PC-3 (cell line): ENCODE data around the gene ZBTB26. TPM values are rescaled to one million over a fixed set of nuclear protein-coding genes. Genes with fewer than 3 reads are reported as not detected.

ENCODE experiments used
- ATAC-seq: fragments of 200-7000 bp; cut with Tn5 transposase; 2 replicates; pipeline ENCODE4 v1.9.1; 2020; ENCODE audit warnings: mild to moderate bottlenecking, moderate library complexity
- BruUV-seq: library from RNA; stranded (reverse); fragments of 400-500 nt; replicated peaks from 2 replicates; lab custom pipeline; 2021; lab: Mats Ljungman, UMichigan
- CTCF ChIA-PET: fragments of 300-600 bp; sonication (Branson Sonifier 250); formaldehyde crosslinking; loops from one replicate; lab custom pipeline; 2022; ENCODE audit warnings: antibody characterized with exemption; lab: Charles Lee
- POLR2A ChIA-PET: fragments of 300-600 bp; sonication (Branson Sonifier 250); formaldehyde crosslinking; loops from one replicate; lab custom pipeline; 2022; ENCODE audit warnings: antibody characterized with exemption; ENCODE audit not compliant: unreplicated experiment; lab: Charles Lee
- DNase-seq: peaks from one replicate; pipeline ENCODE4 v3.0.0-alpha.2; 2015
- H2AFZ ChIP-seq: fragments of 300-600 bp; sonication (generic); 2 replicates; pipeline ENCODE4 v1.6.0; 2016; ENCODE audit warnings: antibody characterized with exemption, low read length
- H3F3A ChIP-seq: fragments of 300-600 bp; sonication (generic); one replicate; pipeline ENCODE4 v1.6.0; 2017; ENCODE audit warnings: antibody characterized with exemption, low read length, control low read depth, mild to moderate bottlenecking; ENCODE audit not compliant: unreplicated experiment
- H3K27ac ChIP-seq: fragments of 300-600 bp; sonication (generic); 2 replicates; pipeline ENCODE4 v1.5.1; 2016; ENCODE audit warnings: mild to moderate bottlenecking, low read length
- H3K27me3 ChIP-seq: fragments of 300-600 bp; sonication (generic); 2 replicates; pipeline ENCODE4 v1.6.1; 2016; ENCODE audit warnings: low read length, mixed read lengths
- H3K36me3 ChIP-seq: fragments of 300-600 bp; sonication (generic); 2 replicates; pipeline ENCODE4 v1.6.1; 2016; ENCODE audit warnings: low read depth, mixed run types, low read length, mixed read lengths
- H3K4me1 ChIP-seq: fragments of 300-600 bp; sonication (generic); 2 replicates; pipeline ENCODE4 v1.5.1; 2016; ENCODE audit warnings: low read length; ENCODE audit not compliant: insufficient read depth
- H3K4me2 ChIP-seq: fragments of 300-600 bp; sonication (generic); 2 replicates; pipeline ENCODE4 v1.6.0; 2016; ENCODE audit warnings: low read length
- H3K4me3 ChIP-seq: fragments of 300-600 bp; sonication (generic); 2 replicates; pipeline ENCODE4 v1.5.1; 2016; ENCODE audit warnings: mild to moderate bottlenecking, low read length, mixed read lengths
- H3K79me2 ChIP-seq: fragments of 300-600 bp; sonication (generic); 2 replicates; pipeline ENCODE4 v1.6.1; 2017; ENCODE audit warnings: low read length, mixed read lengths
- H3K9ac ChIP-seq: fragments of 300-600 bp; sonication (generic); 2 replicates; pipeline ENCODE4 v1.6.0; 2016; ENCODE audit warnings: mild to moderate bottlenecking, low read length
- H3K9me2 ChIP-seq: fragments of 300-600 bp; sonication (generic); replicated peaks from 2 replicates; pipeline ENCODE4 v1.6.1; 2016; ENCODE audit warnings: mixed run types, low read length, mixed read lengths
- H3K9me3 ChIP-seq: fragments of 300-600 bp; sonication (generic); 2 replicates; pipeline ENCODE4 v1.6.1; 2016; ENCODE audit warnings: low read length, mixed read lengths
- H4K20me1 ChIP-seq: fragments of 300-600 bp; sonication (generic); 2 replicates; pipeline ENCODE4 v1.6.1; 2016; ENCODE audit warnings: low read length, mixed read lengths
- EZH2 ChIP-seq: fragments of 300-600 bp; sonication (generic); IDR thresholded peaks from one replicate; pipeline ENCODE4 v1.6.1; 2017; ENCODE audit warnings: antibody characterized with exemption, mild to moderate bottlenecking, low read length; ENCODE audit not compliant: unreplicated experiment
- EZH2phosphoT487 ChIP-seq: fragments of 300-600 bp; sonication (generic); IDR thresholded peaks from 2 replicates; pipeline ENCODE4 v1.6.1; 2018; ENCODE audit warnings: mild to moderate bottlenecking, antibody characterized with exemption, low read length, borderline replicate concordance
- intact Hi-C: fragments of 100-400 bp; cut with micrococcal nuclease; formaldehyde crosslinking; loops from 2 replicates; pipeline ENCODE4 v1.9.0; 2023
- total RNA-seq: library from RNA; depleted of rRNA; stranded (reverse); fragments of >200 nt; gene quantifications from 2 replicates; pipeline ENCODE4 v1.2.3, GENCODE V29; 2014
- TF ChIP-seq, protein P1 (sequence below): fragments of 300-600 bp; sonication (generic); conservative IDR thresholded peaks from 2 replicates; pipeline ENCODE4 v1.5.1; 2017; ENCODE audit warnings: antibody characterized with exemption, low read depth, mild to moderate bottlenecking, low read length

ZBTB26 gene
- total RNA-seq, 1 experiment from 2014 or later: 1.6 TPM

DNA sequence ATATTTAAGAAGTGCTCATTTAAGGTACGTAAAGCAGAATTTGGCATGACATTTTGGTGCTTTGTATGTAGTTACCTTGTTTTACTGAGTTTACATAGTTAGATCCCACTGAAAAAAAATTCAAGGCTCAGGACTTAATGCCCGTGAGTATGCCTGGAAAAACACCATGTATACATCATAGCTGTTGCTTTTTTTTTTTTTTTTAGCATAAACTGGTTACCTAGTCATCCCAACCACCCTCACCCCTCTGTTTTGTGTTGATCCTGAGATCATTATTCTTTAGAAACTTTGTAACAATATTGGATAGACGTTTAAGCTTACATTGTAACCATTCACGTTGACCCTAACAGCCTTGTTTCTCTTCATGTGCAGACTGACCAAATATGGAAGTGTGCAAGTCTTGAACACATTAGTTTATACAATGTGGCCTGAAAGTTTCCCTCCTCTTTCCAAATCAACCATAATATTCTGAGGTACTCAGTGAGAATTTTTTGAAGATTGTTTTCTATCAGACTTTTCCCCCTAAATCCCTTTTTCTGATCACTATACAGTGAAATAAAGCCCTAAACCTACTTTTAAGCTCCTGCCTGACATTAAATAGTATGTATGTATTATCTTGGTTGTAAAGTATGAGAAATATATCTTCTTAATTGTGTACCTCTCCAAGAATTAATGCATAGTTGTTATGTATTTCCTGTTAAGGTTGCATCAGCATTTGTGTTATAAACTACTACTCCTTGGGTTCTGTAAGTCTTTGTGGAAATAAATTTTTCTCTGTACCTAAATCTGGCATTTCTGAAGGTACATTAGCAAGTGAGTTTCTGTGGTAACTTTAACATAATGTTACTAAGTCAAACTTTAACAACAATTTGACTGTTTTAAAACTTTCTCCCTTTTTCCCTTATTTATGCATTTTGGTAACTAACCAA, 13.9 kb upstream of the ZBTB26 start:
- intact Hi-C loops: no loop called here
- Histone ChIP-seq H3F3A (no peaks in the 10 kb centered on the region), H4K20me1 (no peaks in the 10 kb centered on the region; the same call in 1 of the 2 replicates), H3K79me2 (peaks cover 93% of the 10 kb centered on the region), H3K4me1 (peaks cover 19% of the 10 kb centered on the region), H3K9me3 (no peaks in the 10 kb centered on the region), H2AFZ (no peak overlapping the region), H3K27me3 (no peaks in the 10 kb centered on the region), H3K4me2 (no peak overlapping the region), H3K36me3 (no peaks in the 10 kb centered on the region), H3K27ac (no peak overlapping the region), H3K9ac (no peak overlapping the region), H3K9me2 (no peaks in the 10 kb centered on the region), H3K4me3 (no peak overlapping the region)
- ChIA-PET POLR2A (no interaction called here), CTCF (no interaction called here)
- DNase-seq (no peak), ATAC-seq (no peak)
- BruUV-seq: no TSS peak
- TF ChIP-seq, protein P1, sequence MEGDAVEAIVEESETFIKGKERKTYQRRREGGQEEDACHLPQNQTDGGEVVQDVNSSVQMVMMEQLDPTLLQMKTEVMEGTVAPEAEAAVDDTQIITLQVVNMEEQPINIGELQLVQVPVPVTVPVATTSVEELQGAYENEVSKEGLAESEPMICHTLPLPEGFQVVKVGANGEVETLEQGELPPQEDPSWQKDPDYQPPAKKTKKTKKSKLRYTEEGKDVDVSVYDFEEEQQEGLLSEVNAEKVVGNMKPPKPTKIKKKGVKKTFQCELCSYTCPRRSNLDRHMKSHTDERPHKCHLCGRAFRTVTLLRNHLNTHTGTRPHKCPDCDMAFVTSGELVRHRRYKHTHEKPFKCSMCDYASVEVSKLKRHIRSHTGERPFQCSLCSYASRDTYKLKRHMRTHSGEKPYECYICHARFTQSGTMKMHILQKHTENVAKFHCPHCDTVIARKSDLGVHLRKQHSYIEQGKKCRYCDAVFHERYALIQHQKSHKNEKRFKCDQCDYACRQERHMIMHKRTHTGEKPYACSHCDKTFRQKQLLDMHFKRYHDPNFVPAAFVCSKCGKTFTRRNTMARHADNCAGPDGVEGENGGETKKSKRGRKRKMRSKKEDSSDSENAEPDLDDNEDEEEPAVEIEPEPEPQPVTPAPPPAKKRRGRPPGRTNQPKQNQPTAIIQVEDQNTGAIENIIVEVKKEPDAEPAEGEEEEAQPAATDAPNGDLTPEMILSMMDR: no peak
- TF ChIP-seq EZH2 (no peak), EZH2phosphoT487 (no peak)

DNA sequence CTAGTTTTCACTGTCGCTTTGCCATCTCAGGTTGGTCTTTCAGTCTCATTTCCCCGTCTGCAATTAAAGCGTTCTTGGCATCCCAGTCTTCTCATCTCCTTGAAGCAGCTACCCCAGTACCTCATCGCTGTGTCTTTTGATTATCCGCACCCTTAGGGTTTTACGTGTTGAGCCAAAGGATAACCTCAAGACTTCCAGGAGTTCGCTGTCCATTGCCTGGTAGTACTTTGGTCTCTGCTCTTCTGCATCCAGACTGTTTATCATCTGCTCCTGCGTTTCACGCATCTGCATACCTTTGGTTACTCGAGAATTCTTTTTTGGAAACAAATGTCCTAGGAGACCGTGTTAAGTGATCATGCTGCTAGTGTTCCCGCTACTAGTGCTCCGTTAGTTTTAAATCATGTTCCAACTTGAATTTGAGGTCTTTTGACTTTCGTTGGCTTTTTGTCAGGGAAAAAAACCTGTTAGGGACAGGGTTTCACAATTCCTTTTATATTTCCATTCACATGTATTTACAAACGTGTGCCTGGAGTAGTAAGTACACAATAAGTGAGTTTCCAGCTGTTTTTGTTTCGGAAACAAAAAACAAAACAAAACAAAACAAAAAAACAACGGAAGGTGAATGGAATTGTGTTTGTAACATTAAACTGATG, 10.4 kb upstream of the ZBTB26 start:
- peaks cover 60% of the 10 kb centered on the region for H3K79me2 ChIP-seq
- ChIA-PET POLR2A (interaction anchor here (0.5 kb wide), 1 partner anchor 49 kb away, joined by 4 read pairs; no protein-coding TSS in a partner anchor), CTCF (no interaction called here)
- no peaks in the 10 kb centered on the region; the same call in 1 of the 2 replicates for H4K20me1 ChIP-seq
- peaks cover 15% of the 10 kb centered on the region; the same call in 1 of the 2 replicates for H3K36me3 ChIP-seq
- H3K9me2 ChIP-seq: no peaks in the 10 kb centered on the region
- peak overlapping the region; percentile 84 for H3K9ac ChIP-seq
- peak overlapping the region; percentile 86 for H3K4me3 ChIP-seq
- peaks cover 3% of the 10 kb centered on the region for H3K4me1 ChIP-seq
- peak overlapping the region; percentile 89 for H3K4me2 ChIP-seq
- H3K9me3 ChIP-seq: no peaks in the 10 kb centered on the region
- no peaks in the 10 kb centered on the region for H3F3A ChIP-seq
- H3K27me3 ChIP-seq: no peaks in the 10 kb centered on the region
- H3K27ac ChIP-seq: peak overlapping the region; percentile 80
- ATAC-seq: no peak
- peak; percentile 12 for DNase-seq
- TF ChIP-seq EZH2 (no peak), EZH2phosphoT487 (no peak)
- TF ChIP-seq, protein P1: no peak
- TSS peak; percentile 66 for BruUV-seq
- no peak overlapping the region for H2AFZ ChIP-seq
- intact Hi-C loops: loop anchor here (2.0 kb wide), 1 partner anchor 37 kb away; the partner anchor contains the start of gene RC3H2
